ENCODE measurements around the gene ZNF213.

The ZNF213 gene

DNA sequence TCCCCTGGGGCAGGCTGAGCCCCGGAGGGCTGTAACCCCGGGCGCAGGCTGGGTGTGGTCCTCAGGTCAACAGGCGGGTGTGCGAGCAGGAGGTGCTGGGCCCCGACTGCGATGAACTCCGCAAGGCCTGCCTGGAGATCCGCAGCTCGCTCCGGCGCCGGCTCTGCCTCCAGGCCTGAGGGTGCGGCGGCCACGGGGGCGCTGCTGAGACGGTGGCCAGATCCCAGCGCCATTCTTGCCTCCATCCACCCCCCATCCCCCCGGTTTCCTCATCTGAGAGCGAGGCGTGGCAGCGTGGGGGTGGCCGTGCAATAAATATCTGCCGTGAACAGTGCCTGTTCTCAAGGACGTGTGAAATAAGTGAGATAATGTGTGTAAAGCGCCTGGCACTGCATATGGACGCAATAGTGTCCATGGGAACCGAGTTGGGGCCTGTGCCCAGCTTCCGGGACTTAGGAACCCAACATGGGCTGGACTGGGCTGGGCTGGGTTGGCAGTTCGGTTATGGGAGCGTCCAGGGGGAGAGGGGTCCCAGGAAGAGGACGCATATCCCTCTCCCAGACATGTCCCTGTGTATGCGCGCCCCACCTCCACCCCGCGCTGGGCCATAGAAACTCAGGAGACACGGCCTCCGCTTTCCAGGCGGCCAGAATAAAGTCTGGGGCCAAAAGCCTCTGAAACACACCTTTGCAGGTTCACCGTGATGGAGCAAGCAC, 15.0 kb downstream of the ZNF213 start:
- Histone ChIP-seq H3K9ac (ENCODE audit: low read length) (peak overlapping the region; percentile 6), H3K4me3 (ENCODE audit: low read length) (peak overlapping the region; percentile 60), H3K27ac (ENCODE audit: low read depth, low read length) (peak overlapping the region; percentile 51), H3K4me1 (ENCODE audit: control insufficient read depth, insufficient read depth, low read length) (no peaks in the 10 kb centered on the region), H3K36me3 (ENCODE audit: control insufficient read depth, insufficient read depth, low read length) (no peaks in the 10 kb centered on the region), H3K27me3 (ENCODE audit: control insufficient read depth, insufficient read depth, low read length) (no peaks in the 10 kb centered on the region)

DNA sequence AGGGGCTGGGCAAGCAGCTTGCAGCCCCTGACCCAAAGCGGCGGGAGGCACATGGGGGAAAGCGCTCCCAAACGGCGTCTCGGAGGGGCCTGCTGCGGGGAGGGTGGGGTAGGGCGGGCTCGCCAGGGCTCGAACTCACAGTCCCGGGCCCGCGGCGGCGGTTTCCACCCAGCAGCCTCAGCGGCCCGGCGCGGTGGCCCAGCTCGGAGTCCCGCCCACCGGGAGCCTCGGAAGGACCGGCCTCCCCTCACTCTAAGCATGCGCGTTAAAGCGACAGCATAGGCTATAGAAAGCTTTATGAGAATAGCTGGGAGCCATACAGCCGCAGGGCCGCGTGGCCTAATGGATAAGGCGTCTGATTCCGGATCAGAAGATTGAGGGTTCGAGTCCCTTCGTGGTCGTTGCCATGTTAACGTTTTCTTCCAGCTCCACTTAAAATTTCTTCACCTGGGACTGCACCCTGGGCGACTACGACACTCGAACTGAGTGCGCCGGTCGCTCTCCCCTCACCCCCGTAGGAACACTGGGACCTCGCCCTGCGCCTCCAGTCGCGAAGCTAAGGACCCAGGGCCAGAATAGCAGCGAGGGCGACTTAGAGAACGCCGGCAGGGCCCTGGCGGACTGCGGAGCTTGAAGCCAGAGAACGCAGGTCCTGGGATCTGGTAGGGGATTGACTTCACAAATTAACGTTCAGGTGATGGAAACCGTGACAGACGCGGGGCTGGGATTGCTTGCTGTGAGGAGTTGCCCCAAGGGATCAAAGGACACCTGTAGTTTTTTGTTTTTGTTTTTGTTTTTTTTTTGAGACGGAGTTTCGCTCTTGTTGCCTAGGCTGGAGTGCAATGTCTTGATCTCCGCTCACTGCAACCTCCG, 15.8 kb downstream of the ZNF213 start:
- no peaks in the 10 kb centered on the region for H3K4me1 ChIP-seq (ENCODE audit: control insufficient read depth, insufficient read depth, low read length)
- peak overlapping the region; percentile 32 for H3K9ac ChIP-seq (ENCODE audit: low read length)
- H3K36me3 ChIP-seq (ENCODE audit: control insufficient read depth, insufficient read depth, low read length): no peaks in the 10 kb centered on the region
- peak overlapping the region; percentile 64 for H3K4me3 ChIP-seq (ENCODE audit: low read length)
- H3K27me3 ChIP-seq (ENCODE audit: control insufficient read depth, insufficient read depth, low read length): no peaks in the 10 kb centered on the region
- peak overlapping the region; percentile 60 for H3K27ac ChIP-seq (ENCODE audit: low read depth, low read length)

DNA sequence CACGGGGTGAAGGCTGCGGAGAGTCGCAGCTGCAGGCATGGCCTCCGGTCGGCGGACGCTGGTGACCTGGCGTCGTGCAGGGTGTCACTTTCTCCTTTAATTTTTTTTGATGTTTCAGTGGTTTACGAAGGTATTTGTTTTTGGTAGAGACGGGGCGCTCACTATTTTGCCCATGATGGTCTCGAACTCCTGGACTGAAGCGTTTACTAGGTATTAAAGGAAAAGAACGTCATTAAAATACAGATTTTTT, 17.1 kb downstream of the ZNF213 start:
- Histone ChIP-seq H3K27ac (ENCODE audit: low read depth, low read length) (peak overlapping the region; percentile 64), H3K36me3 (ENCODE audit: control insufficient read depth, insufficient read depth, low read length) (no peaks in the 10 kb centered on the region), H3K27me3 (ENCODE audit: control insufficient read depth, insufficient read depth, low read length) (no peaks in the 10 kb centered on the region), H3K4me1 (ENCODE audit: control insufficient read depth, insufficient read depth, low read length) (no peaks in the 10 kb centered on the region), H3K4me3 (ENCODE audit: low read length) (peak overlapping the region; percentile 70), H3K9ac (ENCODE audit: low read length) (no peak overlapping the region)

DNA sequence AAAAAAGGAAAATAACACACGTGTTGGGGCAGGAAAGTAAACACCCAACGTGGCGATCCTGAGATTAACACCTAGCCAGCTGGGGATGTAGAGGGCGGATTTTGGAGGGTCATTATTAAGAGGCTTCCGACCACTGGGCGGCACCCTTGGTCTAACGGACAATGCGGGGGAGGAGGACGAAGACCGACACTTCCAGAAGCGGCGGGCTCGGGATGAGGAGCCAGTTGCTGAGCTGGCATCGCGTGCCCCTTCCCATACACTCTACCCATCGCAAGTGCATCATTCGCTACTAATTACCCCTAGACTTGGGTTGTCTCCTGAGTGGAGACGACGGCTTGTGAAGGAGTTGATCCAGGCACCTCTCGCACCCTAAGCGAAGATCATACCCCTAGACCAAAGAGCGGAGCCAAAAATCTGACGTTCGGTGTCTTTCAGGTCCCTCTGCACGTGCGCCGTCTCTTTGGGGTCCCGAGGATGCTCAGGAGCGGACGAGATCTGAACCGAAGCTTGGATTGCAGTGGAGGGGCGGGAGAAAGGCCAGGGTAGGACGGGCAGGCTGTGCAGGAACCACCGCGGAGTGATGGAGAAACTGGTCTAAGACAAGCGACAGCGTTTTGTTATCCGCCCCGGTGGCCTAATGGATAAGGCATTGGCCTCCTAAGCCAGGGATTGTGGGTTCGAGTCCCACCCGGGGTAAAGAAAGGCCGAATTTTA, 17.6 kb downstream of the ZNF213 start:
- Histone ChIP-seq H3K9ac (ENCODE audit: low read length) (no peak overlapping the region), H3K27me3 (ENCODE audit: control insufficient read depth, insufficient read depth, low read length) (no peaks in the 10 kb centered on the region), H3K4me3 (ENCODE audit: low read length) (peak overlapping the region; percentile 70), H3K27ac (ENCODE audit: low read depth, low read length) (peak overlapping the region; percentile 64), H3K4me1 (ENCODE audit: control insufficient read depth, insufficient read depth, low read length) (no peaks in the 10 kb centered on the region), H3K36me3 (ENCODE audit: control insufficient read depth, insufficient read depth, low read length) (no peaks in the 10 kb centered on the region)

DNA sequence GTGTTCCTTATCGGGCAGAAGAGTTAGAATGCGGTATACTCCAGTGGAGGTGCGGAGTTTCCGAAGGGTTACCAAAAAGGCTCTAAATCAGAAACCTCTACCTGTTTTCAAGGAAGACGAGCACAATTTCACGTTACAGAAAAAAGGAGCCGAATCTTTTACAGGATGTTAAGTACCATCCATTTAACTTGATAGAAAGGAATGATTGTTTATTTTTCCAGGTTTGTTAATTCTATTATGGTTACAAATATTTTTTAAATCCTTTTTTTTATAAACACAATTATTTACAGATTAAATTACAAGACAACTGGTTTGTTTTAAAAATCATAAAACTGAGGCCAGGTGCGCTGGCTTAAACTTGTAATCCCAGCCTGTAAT, 18.2 kb downstream of the ZNF213 start:
- H3K27me3 ChIP-seq (ENCODE audit: control insufficient read depth, insufficient read depth, low read length): no peaks in the 10 kb centered on the region
- no peak overlapping the region for H3K4me3 ChIP-seq (ENCODE audit: low read length)
- no peaks in the 10 kb centered on the region for H3K36me3 ChIP-seq (ENCODE audit: control insufficient read depth, insufficient read depth, low read length)
- no peak overlapping the region for H3K9ac ChIP-seq (ENCODE audit: low read length)
- no peak overlapping the region for H3K27ac ChIP-seq (ENCODE audit: low read depth, low read length)
- H3K4me1 ChIP-seq (ENCODE audit: control insufficient read depth, insufficient read depth, low read length): no peaks in the 10 kb centered on the region

DNA sequence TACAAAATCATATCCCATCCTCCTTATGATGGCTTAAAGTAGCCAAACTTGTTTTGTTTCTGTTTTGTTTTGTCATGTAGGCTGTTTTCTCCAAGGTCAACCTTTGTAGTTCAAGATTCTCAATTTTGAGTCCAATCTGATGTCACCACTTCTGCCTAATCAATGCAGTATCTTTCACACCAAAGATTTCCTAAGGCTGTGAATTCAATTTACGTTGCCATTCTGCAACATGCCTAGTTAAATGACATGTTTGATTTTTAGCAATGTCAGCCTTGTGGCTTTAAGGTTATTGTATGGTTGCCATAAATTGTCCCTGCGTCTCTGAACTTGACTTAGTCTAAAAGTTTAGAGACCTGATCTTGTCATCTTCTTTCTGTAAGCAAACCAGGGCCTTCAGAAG, 20.4 kb downstream of the ZNF213 start:
- H3K27ac ChIP-seq (ENCODE audit: low read depth, low read length): no peak overlapping the region
- no peaks in the 10 kb centered on the region for H3K36me3 ChIP-seq (ENCODE audit: control insufficient read depth, insufficient read depth, low read length)
- no peak overlapping the region for H3K9ac ChIP-seq (ENCODE audit: low read length)
- no peak overlapping the region for H3K4me3 ChIP-seq (ENCODE audit: low read length)
- H3K4me1 ChIP-seq (ENCODE audit: control insufficient read depth, insufficient read depth, low read length): no peaks in the 10 kb centered on the region
- H3K27me3 ChIP-seq (ENCODE audit: control insufficient read depth, insufficient read depth, low read length): no peaks in the 10 kb centered on the region

DNA sequence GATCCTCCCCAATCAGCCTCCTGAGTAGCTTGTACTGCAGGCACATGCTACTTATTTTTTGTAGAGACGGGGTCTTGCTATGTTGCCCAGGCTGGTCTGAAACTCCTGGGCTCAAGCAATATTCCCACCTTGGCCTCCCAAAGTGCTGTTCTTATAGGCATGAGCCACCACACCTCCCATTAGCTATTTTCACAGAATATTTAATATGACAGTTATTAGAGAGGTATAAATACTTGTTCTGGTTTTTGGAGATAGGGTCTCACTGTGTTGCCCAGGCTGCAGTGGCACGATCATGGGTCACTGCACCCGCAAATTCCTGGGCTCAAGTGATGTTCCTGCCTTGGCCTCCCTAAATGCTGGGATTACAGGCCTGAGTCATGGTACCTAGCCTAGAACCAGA, 21.1 kb downstream of the ZNF213 start:
- H3K9ac ChIP-seq (ENCODE audit: low read length): no peak overlapping the region
- H3K4me3 ChIP-seq (ENCODE audit: low read length): no peak overlapping the region
- no peaks in the 10 kb centered on the region for H3K27me3 ChIP-seq (ENCODE audit: control insufficient read depth, insufficient read depth, low read length)
- H3K27ac ChIP-seq (ENCODE audit: low read depth, low read length): no peak overlapping the region
- H3K4me1 ChIP-seq (ENCODE audit: control insufficient read depth, insufficient read depth, low read length): no peaks in the 10 kb centered on the region
- no peaks in the 10 kb centered on the region for H3K36me3 ChIP-seq (ENCODE audit: control insufficient read depth, insufficient read depth, low read length)

DNA sequence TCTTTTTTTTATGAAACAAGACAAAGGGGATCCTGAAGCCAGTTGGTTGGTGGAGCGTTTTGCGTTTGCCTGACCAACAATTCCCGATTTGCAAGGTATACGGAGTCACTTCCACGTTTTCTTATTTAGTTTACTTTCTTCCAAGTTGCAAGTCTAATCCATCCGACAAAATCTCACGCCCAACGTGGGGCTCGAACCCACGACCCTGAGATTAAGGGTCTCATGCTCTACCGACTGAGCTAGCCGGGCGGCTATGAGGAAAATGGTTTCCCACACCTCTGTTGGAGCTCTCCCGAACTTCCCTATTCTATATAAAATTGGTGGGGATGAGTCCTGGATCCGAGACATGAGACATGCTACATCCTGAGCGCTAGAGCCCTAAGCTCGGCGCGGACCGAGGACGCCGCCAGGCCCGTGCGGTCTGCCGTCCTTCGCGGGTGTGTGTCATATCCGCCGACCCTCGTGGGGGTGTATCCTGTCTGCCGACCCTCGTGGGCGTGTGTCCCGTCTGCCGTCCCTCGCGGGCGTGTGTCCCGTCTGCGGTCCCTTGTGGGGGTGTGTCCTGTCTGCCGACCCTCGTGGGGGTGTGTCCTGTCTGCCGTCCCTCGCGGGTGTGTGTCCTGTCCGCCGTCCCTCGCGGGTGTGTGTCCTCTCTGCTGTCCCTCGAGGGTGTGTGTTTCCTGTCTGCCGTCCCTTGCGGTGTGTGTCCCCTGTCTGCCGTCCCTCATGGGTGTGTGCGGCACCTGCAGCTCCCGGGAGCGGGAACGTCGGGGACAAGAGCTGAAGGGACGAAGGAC, 22.6 kb downstream of the ZNF213 start:
- no peaks in the 10 kb centered on the region for H3K36me3 ChIP-seq (ENCODE audit: control insufficient read depth, insufficient read depth, low read length)
- no peaks in the 10 kb centered on the region for H3K4me1 ChIP-seq (ENCODE audit: control insufficient read depth, insufficient read depth, low read length)
- peak overlapping the region; percentile 45 for H3K9ac ChIP-seq (ENCODE audit: low read length)
- peak overlapping the region; percentile 64 for H3K27ac ChIP-seq (ENCODE audit: low read depth, low read length)
- H3K27me3 ChIP-seq (ENCODE audit: control insufficient read depth, insufficient read depth, low read length): no peaks in the 10 kb centered on the region
- peak overlapping the region; percentile 88 for H3K4me3 ChIP-seq (ENCODE audit: low read length)

DNA sequence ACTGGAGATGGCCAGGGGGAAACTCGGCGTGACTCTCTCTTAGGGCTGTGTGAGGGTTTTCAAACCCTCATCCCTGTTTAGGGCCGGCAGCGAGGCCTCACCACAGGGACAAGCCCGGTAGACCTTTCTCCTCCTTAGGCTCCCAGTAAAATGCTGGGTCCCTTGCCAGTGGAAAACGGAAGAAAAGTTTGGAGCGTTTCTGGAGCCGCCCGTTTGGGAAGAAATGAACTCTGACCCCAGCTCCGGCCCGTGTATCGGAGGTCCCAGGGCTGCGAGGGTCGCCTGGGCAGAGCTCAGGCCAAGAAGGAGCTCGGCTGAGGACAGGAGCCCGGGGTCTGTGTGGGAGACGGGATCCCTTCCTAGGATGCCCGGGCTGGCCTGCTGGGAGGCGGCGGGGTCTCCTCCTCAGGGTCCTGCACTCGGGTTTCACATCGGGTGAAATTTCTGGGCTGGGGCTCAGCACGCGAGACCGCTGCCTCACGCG, 23.2 kb downstream of the ZNF213 start:
- Histone ChIP-seq H3K27ac (ENCODE audit: low read depth, low read length) (peak overlapping the region; percentile 64), H3K27me3 (ENCODE audit: control insufficient read depth, insufficient read depth, low read length) (no peaks in the 10 kb centered on the region), H3K36me3 (ENCODE audit: control insufficient read depth, insufficient read depth, low read length) (no peaks in the 10 kb centered on the region), H3K9ac (ENCODE audit: low read length) (peak overlapping the region; percentile 45), H3K4me1 (ENCODE audit: control insufficient read depth, insufficient read depth, low read length) (no peaks in the 10 kb centered on the region), H3K4me3 (ENCODE audit: low read length) (peak overlapping the region; percentile 88)

DNA sequence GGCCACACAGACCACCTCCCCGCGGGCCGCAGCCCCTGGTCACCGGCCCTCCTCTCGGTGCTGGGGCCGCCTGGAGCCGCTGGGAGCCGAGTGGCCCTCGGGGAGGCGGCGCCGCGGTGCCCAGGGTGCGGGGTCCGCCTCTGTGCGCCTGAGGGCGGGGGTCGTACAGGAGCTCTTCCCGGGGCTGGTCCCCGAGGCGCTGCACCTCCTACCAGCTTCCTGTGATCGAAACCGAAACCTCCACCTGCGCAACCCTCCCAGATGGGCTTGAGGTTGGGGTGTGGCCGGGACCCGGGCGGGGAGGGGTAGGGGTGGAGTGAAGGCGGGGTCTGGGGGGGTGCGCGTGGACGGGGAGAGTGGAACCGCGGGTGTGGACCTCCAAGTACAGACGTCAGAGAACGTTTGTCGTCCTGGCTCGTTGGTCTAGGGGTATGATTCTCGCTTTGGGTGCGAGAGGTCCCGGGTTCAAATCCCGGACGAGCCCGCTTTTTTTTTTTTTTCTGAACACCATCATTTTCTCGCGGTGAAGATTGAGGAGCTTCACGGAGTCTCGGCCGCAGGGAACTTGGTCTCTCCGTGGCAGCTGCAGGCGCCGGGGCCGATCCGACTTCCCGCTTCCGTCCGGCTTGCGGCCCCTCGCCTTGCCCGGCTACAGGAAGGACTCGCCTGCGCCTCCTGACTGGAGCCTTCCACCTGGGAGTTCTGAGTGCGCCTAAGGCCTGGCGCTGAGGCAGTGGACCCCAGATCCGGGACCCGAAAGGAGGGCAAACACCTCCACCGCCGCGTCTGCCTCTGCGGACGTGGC, 23.9 kb downstream of the ZNF213 start:
- Histone ChIP-seq H3K9ac (ENCODE audit: low read length) (peak overlapping the region; percentile 45), H3K36me3 (ENCODE audit: control insufficient read depth, insufficient read depth, low read length) (no peaks in the 10 kb centered on the region), H3K4me3 (ENCODE audit: low read length) (peak overlapping the region; percentile 88), H3K27me3 (ENCODE audit: control insufficient read depth, insufficient read depth, low read length) (no peaks in the 10 kb centered on the region), H3K27ac (ENCODE audit: low read depth, low read length) (peak overlapping the region; percentile 64), H3K4me1 (ENCODE audit: control insufficient read depth, insufficient read depth, low read length) (no peaks in the 10 kb centered on the region)

DNA sequence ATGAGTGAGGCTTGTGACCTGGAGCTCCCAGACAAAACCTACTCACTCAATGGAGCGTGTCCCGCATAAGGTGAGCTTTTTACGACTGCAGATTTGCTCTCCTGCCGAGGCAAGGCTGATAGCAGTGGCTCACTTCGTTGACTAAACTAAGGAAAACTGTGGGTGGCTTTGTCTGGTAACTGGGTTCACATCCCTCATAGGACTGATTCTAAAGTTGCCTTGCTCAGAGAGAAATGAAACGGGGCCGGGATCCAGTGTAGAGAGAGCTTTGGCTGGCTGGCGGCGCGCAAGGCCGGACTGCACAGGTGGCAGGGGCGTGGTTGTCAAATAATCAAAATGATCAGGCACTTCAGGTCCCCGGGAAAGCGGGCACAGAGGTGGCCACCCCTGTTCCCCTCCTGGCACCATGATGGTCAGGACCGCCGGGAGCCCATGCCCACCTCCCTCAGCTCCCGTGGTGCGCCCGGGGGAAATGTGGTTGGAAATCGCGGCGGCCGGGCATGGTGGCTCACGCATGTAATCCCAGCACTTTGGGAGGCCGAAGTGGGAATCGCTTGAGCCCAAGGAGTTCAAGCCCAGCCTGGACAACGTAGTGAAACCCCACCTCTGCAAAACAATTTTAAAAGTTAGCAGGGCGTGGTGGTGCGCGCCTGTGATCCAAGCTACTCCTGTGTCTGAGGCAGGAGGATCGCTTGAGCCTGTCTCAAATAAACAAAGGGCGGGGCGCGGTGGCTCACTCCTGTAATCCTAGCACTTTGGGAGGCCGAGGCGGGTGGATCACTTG, 26.6 kb downstream of the ZNF213 start:
- H3K36me3 ChIP-seq (ENCODE audit: control insufficient read depth, insufficient read depth, low read length): no peaks in the 10 kb centered on the region
- H3K27me3 ChIP-seq (ENCODE audit: control insufficient read depth, insufficient read depth, low read length): no peaks in the 10 kb centered on the region
- no peak overlapping the region for H3K9ac ChIP-seq (ENCODE audit: low read length)

More for the DNA sequence above, 26.6 kb downstream of the ZNF213 start:
- Histone ChIP-seq H3K4me1 (ENCODE audit: control insufficient read depth, insufficient read depth, low read length) (no peaks in the 10 kb centered on the region), H3K27ac (ENCODE audit: low read depth, low read length) (no peak overlapping the region), H3K4me3 (ENCODE audit: low read length) (no peak overlapping the region)
